SK-N-MC (cell line): ENCODE data around the gene RXRB.

Experiments used
- DNase-seq: peaks from one replicate; pipeline ENCODE4 v3.0.0-alpha.2; 2011; ENCODE audit warnings: low read depth, low spot score
- H3K27ac ChIP-seq: fragments of 200-600 bp; sonication (generic); 2 replicates; pipeline ENCODE4 v1.5.1; 2016; ENCODE audit warnings: mixed run types
- H3K36me3 ChIP-seq: fragments of 200-600 bp; sonication (generic); 2 replicates; pipeline ENCODE4 v1.6.1; 2017; ENCODE audit warnings: antibody characterized with exemption, low read length, mixed read lengths; ENCODE audit not compliant: insufficient read depth
- H3K4me3 ChIP-seq: fragments of 200-600 bp; sonication (generic); 2 replicates; pipeline ENCODE4 v1.5.1; 2016
- H3K9ac ChIP-seq: fragments of 200-600 bp; sonication (generic); 2 replicates; pipeline ENCODE4 v1.8.0; 2017; ENCODE audit warnings: mixed run types, mixed read lengths; ENCODE audit not compliant: insufficient read length
- H3K9me3 ChIP-seq: fragments of 200-600 bp; sonication (generic); 2 replicates; pipeline ENCODE4 v1.6.1; 2017; ENCODE audit warnings: low read depth, mild to moderate bottlenecking, antibody characterized with exemption, low read length, moderate library complexity, mixed read lengths
- EZH2 ChIP-seq: fragments of 200-600 bp; sonication (generic); IDR thresholded peaks from one replicate; pipeline ENCODE4 v1.6.1; 2017; ENCODE audit warnings: antibody characterized with exemption
- FOXP2 ChIP-seq: optimal IDR thresholded peaks from 2 replicates; pipeline ENCODE3; 2011; ENCODE audit warnings: mild to moderate bottlenecking, moderate library complexity; ENCODE audit not compliant: insufficient read depth; ENCODE audit errors: extremely low read length, control extremely low read depth
- POLR2AphosphoS5 ChIP-seq: IDR thresholded peaks from 2 replicates; pipeline ENCODE4 v1.6.1; 2012; ENCODE audit warnings: mild to moderate bottlenecking, low read depth, low read length, borderline replicate concordance

The RXRB gene

DNA sequence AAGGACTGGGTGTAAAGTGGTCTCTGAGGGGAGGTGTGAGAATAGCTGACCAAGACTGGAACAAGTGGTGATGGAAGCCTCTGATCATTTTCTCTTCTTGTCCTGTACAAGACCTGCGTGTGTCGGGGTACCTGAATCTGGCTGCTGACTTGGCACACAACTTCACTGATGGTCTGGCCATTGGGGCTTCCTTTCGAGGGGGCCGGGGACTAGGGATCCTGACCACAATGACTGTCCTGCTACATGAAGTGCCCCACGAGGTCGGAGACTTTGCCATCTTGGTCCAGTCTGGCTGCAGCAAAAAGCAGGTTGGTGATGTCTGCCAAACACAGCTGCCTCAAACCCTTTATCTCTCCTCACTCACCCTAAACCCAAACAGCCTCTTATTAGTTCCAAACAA is 2.3 kb upstream of the RXRB start:
- Histone ChIP-seq H3K9ac (peak overlapping the region; percentile 97), H3K4me3 (0 out of 2 replicates have a peak overlapping the region, but pooled peaks have one; percentile 90), H3K36me3 (peaks cover 29% of the 10 kb centered on the region), H3K9me3 (no peaks in the 10 kb centered on the region), H3K27ac (peak overlapping the region; percentile 69)
- DNase-seq, result no peak
- TF ChIP-seq POLR2AphosphoS5 (no peak), EZH2 (no peak), FOXP2 (no peak)

DNA sequence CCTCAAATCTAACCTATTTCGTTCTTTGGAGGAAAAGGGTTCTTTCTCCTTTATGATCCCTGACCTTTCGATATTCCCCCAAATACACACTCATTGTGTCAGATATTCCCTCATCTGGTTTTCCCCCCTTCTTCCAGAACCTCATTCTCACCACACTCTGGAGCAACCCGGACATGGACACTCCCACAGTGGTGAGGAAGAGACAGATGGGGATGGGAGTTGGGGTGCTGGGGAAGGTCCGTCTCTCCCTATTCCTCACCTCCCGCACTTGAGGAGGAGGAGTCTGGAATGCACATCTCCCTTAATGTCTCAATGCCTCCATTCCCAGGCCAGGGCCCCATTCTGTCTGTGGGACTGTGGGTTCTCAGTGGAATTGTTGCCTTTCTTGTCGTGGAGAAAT is 1.5 kb upstream of the RXRB start:
- H3K4me3 ChIP-seq, result peak overlapping the region; percentile 90
- DNase-seq, result no peak
- H3K9me3 ChIP-seq, result no peaks in the 10 kb centered on the region
- peak overlapping the region; percentile 97 for H3K9ac ChIP-seq
- H3K27ac ChIP-seq, result no peak overlapping the region
- peaks cover 34% of the 10 kb centered on the region for H3K36me3 ChIP-seq
- TF ChIP-seq FOXP2 (no peak), POLR2AphosphoS5 (no peak), EZH2 (no peak)

DNA sequence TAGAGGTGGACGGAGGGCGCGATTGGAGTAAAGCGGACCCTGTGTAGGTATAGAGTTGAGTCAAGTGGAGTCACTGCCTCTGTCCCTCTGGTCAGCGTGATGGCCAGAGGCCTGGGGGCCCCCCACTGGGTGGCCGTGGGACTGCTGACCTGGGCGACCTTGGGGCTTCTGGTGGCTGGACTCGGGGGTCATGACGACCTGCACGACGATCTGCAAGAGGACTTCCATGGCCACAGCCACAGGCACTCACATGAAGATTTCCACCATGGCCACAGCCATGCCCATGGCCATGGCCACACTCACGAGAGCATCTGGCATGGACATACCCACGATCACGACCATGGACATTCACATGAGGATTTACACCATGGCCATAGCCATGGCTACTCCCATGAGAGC is 681 bp upstream of the RXRB start:
- Histone ChIP-seq H3K27ac (peak overlapping the region; percentile 97; the same call in 1 of the 2 replicates), H3K4me3 (peak overlapping the region; percentile 90), H3K9ac (peak overlapping the region; percentile 97), H3K36me3 (peaks cover 42% of the 10 kb centered on the region), H3K9me3 (no peaks in the 10 kb centered on the region)
- no peak for DNase-seq
- TF ChIP-seq EZH2, result no peak
- no peak for TF ChIP-seq POLR2AphosphoS5
- no peak for TF ChIP-seq FOXP2

DNA sequence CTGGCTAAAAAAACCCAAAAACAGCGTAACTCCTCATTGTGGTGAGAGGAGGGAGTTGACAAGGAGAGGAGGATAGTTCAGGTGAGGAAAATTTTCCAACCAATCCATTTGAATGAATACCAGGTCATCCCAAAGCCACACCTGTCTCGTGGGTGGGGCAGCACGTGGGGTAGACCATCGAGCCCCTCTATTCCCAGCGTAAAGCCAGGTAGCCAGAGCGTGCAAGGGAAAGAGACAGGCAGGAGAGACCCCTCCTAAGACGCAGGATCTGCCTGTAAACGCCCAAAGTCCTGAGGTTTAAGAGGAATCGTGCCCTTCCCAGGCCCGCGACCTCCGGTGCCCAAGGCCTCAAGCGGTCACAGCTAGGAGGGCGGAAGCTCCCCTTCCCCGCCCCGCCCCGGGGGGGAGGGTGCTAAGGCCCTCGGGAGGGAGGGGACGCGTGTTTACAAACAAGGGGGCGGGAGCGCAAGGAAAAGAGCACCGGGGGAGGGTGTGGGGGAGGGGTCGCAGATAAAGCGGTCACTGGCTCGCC is 712 bp downstream of the RXRB start:
- peak overlapping the region; percentile 90 for H3K4me3 ChIP-seq
- H3K9ac ChIP-seq, result peak overlapping the region; percentile 97
- no peaks in the 10 kb centered on the region for H3K9me3 ChIP-seq
- TF ChIP-seq POLR2AphosphoS5 (no peak), FOXP2 (peak; percentile 89)
- no peak for DNase-seq
- peaks cover 56% of the 10 kb centered on the region for H3K36me3 ChIP-seq
- peak overlapping the region; percentile 97 for H3K27ac ChIP-seq

DNA sequence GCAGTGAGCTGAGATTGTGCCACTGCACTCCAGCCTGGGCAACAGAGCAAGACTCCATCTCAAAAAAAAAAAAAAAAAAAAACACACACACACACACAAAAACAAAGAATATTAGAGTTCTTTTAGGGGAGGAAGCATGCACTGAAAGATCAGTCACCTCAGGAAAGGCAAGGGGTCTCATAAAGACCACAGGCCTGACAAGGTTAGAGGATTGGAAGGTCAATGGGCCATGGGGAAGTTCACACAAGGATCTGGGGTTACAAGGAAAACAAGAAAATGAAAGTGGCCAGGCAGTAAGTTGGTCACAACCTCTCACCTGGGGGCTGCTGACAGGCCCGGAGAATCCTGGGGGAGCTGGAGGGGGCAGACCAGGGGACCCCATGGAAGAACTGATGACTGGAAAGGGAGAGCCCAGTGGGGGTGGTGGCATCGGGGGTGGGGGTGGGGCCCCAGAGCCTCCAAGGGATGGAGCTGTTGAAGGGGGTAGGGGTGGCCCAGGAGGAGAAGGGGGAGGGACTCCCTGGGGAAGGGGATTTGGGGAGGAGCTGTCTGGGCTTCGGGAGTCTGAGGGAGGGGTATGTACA is 1.5 kb downstream of the RXRB start:
- Histone ChIP-seq H3K9me3 (no peaks in the 10 kb centered on the region), H3K9ac (peak overlapping the region; percentile 97), H3K27ac (no peak overlapping the region), H3K36me3 (peaks cover 56% of the 10 kb centered on the region), H3K4me3 (peak overlapping the region; percentile 90)
- DNase-seq, result no peak
- TF ChIP-seq POLR2AphosphoS5 (no peak), EZH2 (no peak), FOXP2 (no peak)

DNA sequence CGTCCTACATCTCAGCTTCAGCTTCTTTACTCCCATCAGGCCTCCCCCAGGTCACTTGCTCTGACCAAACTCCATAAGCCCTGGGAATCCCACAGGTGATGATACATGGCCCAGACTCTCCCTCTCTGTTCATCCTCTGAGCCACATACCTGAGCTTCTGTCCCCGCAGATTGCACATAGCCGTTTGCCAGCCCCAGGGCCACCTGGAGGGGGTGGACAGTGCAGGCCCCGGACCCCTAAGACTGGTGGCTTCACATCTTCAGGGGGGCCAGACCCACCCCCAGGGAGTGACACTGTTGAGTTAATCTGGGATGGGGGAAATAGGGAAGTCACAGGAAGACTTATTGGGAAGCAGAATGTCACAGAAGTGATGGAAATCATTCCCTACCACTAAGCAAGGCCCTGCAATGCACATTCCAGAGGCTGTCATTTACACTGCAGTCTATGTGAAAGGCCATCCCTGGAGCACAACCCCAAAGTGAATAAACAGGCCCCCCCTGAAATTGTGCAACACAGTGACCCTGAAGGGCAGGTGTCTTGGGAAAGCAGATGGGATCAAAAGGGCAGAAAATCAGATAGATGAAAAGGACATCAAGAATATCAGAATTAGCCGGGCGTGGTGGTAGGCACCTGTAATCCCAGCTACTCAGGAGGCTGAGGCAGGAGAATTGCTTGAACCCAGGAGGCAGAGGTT is 2.2 kb downstream of the RXRB start:
- H3K27ac ChIP-seq, result no peak overlapping the region; the same call in 1 of the 2 replicates
- H3K36me3 ChIP-seq, result peaks cover 51% of the 10 kb centered on the region
- no peak for DNase-seq
- TF ChIP-seq EZH2, result no peak
- TF ChIP-seq POLR2AphosphoS5, result no peak
- no peak for TF ChIP-seq FOXP2
- no peaks in the 10 kb centered on the region for H3K9me3 ChIP-seq
- H3K4me3 ChIP-seq, result no peak overlapping the region
- H3K9ac ChIP-seq, result no peak overlapping the region

DNA sequence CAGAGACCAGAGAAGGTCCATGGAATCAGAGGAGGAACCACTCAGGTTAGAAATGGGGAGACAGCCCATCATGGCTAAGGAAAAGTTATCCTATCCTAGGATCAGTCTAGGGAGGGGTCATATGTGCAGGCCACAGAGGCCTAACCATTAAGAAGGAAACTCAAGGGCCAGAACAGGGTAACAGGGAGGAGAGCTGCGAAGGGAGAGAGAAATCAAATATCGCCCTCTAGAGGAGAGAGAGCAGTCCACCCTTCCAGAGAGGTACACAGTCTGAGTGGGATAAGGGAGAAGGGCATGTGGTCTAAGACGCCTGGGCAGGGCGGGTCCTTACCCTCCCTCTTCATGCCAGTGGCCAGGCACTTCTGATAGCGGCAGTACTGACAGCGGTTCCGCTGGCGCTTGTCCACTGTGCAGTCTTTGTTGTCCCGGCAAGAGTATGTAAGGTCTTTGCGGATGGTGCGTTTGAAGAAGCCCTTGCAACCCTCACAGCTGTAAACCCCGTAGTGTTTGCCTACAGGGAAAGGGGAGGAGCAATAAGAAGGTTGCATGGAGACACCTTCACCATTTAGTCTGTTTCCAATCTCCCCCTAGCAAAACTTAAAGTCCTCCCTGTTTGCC is 2.9 kb downstream of the RXRB start:
- peaks cover 43% of the 10 kb centered on the region for H3K36me3 ChIP-seq
- TF ChIP-seq POLR2AphosphoS5, result no peak
- no peak for TF ChIP-seq FOXP2
- TF ChIP-seq EZH2, result no peak
- no peak overlapping the region; the same call in 1 of the 2 replicates for H3K27ac ChIP-seq
- H3K9me3 ChIP-seq, result no peaks in the 10 kb centered on the region
- H3K9ac ChIP-seq, result no peak overlapping the region
- DNase-seq, result no peak
- no peak overlapping the region for H3K4me3 ChIP-seq

DNA sequence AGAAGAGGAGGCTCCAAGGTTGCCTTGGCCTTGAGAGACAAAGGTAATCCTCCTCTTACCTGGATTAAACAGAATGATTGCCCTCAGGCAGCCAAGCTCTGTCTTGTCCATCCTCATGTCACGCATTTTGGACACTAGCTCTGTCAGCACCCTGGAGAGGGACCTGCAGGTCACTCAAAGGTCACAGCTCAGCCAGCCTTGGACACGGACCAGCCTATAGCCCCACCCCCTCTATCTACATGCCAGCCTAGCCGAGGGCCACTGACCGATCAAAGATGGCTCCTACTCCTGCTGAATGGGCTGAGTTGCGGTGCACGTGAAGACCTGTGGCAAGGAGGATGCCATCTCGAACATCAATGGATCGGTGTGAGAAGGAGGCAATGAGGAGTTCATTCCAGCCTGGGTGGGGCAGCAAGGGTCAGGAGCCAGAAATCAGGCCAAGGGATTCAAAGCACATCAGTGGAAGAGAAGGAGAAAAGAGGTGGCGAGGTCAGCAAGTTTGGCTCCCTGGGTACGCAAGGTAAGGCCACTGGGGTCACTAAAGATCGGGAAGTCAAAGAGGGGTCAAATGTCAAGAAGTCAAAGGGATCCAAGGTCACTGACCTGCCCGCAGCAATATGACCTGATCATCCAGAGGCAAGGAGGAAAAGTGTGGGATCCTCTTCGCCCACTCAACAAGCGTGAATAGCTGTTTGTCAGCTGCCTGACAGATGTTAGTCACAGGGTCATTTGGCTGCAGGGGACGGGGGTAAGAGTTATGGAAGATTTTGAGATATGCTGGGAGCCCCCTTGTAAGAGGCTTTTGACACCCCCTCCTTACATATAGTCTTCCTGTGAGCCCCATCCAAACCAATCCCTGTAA is 4.9 kb downstream of the RXRB start:
- H3K9me3 ChIP-seq, result no peaks in the 10 kb centered on the region
- no peak overlapping the region for H3K9ac ChIP-seq
- no peak for DNase-seq
- TF ChIP-seq FOXP2 (no peak), POLR2AphosphoS5 (no peak), EZH2 (no peak)
- peaks cover 30% of the 10 kb centered on the region for H3K36me3 ChIP-seq
- no peak overlapping the region for H3K4me3 ChIP-seq
- no peak overlapping the region for H3K27ac ChIP-seq
